K562 (cell line): Measurements from ENCODE around the gene AFDN. TPM values are rescaled to one million over a fixed set of nuclear protein-coding genes. Genes with fewer than 3 reads are reported as not detected.

Experiments
- polyA plus RNA-seq, 8 experiments: library from polyadenylated mRNA; depleted of rRNA in 4 of 8; stranded (reverse) in 5 of 8; unstranded in 3 of 8; fragments of >200 nt; fragmentation: Nextera tagmentation in 2 of 8; fragmentation: Illumina TruSeq in 1 of 8; extraction: Ambion mirVana in 2 of 8; extraction: Trizol in 1 of 8; gene quantifications; 2 replicates each; pipeline versions ENCODE4 v1.2.1 to v1.2.3, GENCODE V29; 2011 to 2014; ENCODE audit warnings: inconsistent platforms in 1 of 8, missing spikeins in 1 of 8
- total RNA-seq, 7 experiments: library from RNA; depleted of rRNA in 6 of 7; stranded (reverse); fragments of >200 nt in 6 of 7; fragmentation: Illumina TruSeq in 2 of 7; extraction: Trizol in 2 of 7; gene quantifications; 2 replicates each; pipeline versions ENCODE4 v1.2.1 to v1.2.3, GENCODE V29; 2011 to 2021; ENCODE audit warnings: low replicate concordance in 1 of 7
- TF ChIP-seq, protein P1 (sequence below), 2 experiments: fragments of 450-650 bp; formaldehyde crosslinking in 1 of 2; IDR thresholded peaks; 2 replicates each; pipeline versions ENCODE4 v1.4.0 to v1.6.1; 2014 to 2020; ENCODE audit warnings: mild to moderate bottlenecking in 2 of 2, borderline replicate concordance in 1 of 2, low read depth in 1 of 2

The AFDN gene
- total and polyA plus RNA-seq, 9 of the 15 experiments (the other 6 are each of a cell fraction or from before 2014, with no cell fraction given) = 7.2 to 129 (median 105) TPM

DNA sequence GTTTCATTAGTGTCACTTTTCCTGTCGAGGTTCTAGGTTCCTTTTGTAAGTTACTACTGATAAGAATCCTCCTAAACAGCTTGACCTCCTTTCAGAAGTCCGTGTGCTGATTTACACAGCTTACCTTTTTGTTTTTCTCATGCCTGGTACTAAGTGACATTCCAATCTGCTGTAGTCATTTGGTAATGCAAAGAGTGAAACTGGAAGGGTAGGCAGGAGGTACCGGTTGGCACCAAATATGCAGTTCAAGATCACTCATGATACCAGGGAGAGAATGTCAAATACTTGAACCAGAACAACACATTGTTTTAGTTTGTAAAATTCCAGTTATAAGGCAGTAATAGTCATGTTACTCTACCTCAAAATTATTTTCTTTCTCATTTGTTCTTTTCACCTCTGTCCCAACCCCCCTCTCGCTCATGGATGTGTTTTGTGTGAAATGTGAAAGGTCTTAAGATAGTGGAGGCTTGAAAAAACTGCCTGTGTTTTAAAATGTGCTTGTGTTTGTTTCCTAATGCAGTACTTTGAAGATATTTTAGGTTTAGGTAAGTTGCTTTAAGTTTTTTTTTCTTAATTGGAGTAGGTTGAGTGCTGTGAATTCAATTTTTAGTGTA, 23.2 kb downstream of the AFDN start (continued):
- TF ChIP-seq, protein P1, sequence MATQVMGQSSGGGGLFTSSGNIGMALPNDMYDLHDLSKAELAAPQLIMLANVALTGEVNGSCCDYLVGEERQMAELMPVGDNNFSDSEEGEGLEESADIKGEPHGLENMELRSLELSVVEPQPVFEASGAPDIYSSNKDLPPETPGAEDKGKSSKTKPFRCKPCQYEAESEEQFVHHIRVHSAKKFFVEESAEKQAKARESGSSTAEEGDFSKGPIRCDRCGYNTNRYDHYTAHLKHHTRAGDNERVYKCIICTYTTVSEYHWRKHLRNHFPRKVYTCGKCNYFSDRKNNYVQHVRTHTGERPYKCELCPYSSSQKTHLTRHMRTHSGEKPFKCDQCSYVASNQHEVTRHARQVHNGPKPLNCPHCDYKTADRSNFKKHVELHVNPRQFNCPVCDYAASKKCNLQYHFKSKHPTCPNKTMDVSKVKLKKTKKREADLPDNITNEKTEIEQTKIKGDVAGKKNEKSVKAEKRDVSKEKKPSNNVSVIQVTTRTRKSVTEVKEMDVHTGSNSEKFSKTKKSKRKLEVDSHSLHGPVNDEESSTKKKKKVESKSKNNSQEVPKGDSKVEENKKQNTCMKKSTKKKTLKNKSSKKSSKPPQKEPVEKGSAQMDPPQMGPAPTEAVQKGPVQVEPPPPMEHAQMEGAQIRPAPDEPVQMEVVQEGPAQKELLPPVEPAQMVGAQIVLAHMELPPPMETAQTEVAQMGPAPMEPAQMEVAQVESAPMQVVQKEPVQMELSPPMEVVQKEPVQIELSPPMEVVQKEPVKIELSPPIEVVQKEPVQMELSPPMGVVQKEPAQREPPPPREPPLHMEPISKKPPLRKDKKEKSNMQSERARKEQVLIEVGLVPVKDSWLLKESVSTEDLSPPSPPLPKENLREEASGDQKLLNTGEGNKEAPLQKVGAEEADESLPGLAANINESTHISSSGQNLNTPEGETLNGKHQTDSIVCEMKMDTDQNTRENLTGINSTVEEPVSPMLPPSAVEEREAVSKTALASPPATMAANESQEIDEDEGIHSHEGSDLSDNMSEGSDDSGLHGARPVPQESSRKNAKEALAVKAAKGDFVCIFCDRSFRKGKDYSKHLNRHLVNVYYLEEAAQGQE (IDR thresholded peaks at IDR 0.05; ENCODE audit: borderline replicate concordance) = no peak
- TF ChIP-seq, protein P1 (CRISPR knock-in tag; IDR thresholded peaks at IDR 0.05; ENCODE audit: low read depth) = no peak
